Neutrophil (primary cell): ENCODE data around the gene RASSF5.

ENCODE experiments used
- H3K27ac ChIP-seq: fragments of 200-600 bp; sonication (generic); 2 replicates; pipeline ENCODE4 v1.5.1; 2016; ENCODE audit warnings: mild to moderate bottlenecking, moderate library complexity
- H3K27me3 ChIP-seq: fragments of 200-600 bp; sonication (generic); 2 replicates; pipeline ENCODE4 v1.6.0; 2016; ENCODE audit warnings: mild to moderate bottlenecking
- H3K36me3 ChIP-seq: fragments of 200-600 bp; sonication (generic); 2 replicates; pipeline ENCODE4 v1.5.1; 2017
- H3K4me1 ChIP-seq, 2 experiments: fragments of 200-600 bp in 1 of 2; sonication (generic) in 1 of 2; 1 replicate in 1 of 2; 2 replicates in 1 of 2; pipeline versions ENCODE4 v1.5.1 to v1.6.1; 2013 to 2016; ENCODE audit warnings: low read depth in 1 of 2, low read length in 1 of 2, mild to moderate bottlenecking in 1 of 2, moderate library complexity in 1 of 2; ENCODE audit not compliant: control insufficient read depth in 1 of 2, insufficient read depth in 1 of 2
- H3K4me3 ChIP-seq, 2 experiments: fragments of 200-600 bp in 1 of 2; sonication (generic) in 1 of 2; 1 replicate in 1 of 2; 2 replicates in 1 of 2; pipeline ENCODE4 v1.5.1; 2013 to 2016; ENCODE audit warnings: low read depth in 1 of 2, low read length in 1 of 2, mild to moderate bottlenecking in 1 of 2, moderate library complexity in 1 of 2
- H3K9me3 ChIP-seq: fragments of 200-600 bp; sonication (generic); 2 replicates; pipeline ENCODE4 v1.5.1; 2016
- TF ChIP-seq, protein P1 (sequence below): fragments of 200-600 bp; sonication (generic); IDR thresholded peaks from 2 replicates; pipeline ENCODE4 v1.5.1; 2016; ENCODE audit warnings: antibody characterized with exemption

The RASSF5 gene

DNA sequence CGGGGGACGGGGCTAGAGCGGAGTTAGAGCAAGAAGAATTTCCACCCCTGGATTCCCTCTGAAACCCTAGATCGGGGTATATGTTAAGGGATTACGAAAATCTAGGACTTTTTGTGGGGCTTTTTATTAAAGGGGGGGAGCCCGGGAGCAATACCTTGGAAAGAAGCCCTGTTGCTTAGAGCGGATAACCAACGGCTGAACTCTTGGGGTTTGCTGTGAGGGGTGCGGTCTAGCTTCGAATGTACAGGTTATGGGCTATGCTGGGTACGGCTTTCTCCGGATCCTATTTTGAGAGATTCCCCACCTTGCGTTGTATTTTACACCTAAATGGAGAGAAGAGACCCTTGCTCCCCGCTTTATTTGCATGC, 128.6 kb downstream of the RASSF5 start:
- TF ChIP-seq, protein P1, sequence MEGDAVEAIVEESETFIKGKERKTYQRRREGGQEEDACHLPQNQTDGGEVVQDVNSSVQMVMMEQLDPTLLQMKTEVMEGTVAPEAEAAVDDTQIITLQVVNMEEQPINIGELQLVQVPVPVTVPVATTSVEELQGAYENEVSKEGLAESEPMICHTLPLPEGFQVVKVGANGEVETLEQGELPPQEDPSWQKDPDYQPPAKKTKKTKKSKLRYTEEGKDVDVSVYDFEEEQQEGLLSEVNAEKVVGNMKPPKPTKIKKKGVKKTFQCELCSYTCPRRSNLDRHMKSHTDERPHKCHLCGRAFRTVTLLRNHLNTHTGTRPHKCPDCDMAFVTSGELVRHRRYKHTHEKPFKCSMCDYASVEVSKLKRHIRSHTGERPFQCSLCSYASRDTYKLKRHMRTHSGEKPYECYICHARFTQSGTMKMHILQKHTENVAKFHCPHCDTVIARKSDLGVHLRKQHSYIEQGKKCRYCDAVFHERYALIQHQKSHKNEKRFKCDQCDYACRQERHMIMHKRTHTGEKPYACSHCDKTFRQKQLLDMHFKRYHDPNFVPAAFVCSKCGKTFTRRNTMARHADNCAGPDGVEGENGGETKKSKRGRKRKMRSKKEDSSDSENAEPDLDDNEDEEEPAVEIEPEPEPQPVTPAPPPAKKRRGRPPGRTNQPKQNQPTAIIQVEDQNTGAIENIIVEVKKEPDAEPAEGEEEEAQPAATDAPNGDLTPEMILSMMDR: no peak
- H3K27ac ChIP-seq: no peak overlapping the region
- peaks cover 17 to 20% of the 10 kb centered on the region in 2 experiments for H3K4me1 ChIP-seq
- no peaks in the 10 kb centered on the region for H3K36me3 ChIP-seq
- H3K4me3 ChIP-seq: peak overlapping the region; percentile 70 to 80
- H3K9me3 ChIP-seq: no peaks in the 10 kb centered on the region
- H3K27me3 ChIP-seq: peaks cover 30% of the 10 kb centered on the region

GRCh38 chr1:206636671-206637070, 129.3 kb downstream of the RASSF5 start:
- TF ChIP-seq, protein P1: no peak
- no peaks in the 10 kb centered on the region for H3K36me3 ChIP-seq
- no peak overlapping the region for H3K27ac ChIP-seq
- H3K27me3 ChIP-seq: peaks cover 30% of the 10 kb centered on the region
- H3K4me3 ChIP-seq: no peak overlapping the region
- peaks cover 17 to 20% of the 10 kb centered on the region in 2 experiments for H3K4me1 ChIP-seq
- H3K9me3 ChIP-seq: no peaks in the 10 kb centered on the region

DNA sequence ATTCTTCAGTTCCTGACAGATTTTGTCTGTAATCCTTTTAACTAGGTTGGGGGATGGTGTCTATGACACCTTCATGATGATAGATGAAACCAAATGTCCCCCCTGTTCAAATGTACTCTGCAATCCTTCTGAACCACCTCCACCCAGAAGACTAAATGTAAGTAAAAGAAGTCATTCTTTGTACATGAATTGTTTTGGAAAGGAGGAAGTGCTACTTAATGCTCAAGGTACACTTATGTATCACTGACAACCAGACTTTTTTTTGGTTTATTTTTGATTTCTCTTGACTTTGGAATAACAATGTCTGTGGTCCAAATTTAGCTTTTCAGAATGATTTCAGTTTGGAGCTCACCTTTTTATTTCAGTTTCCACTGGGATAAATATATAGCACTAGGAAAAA, 130.3 kb downstream of the RASSF5 start:
- TF ChIP-seq, protein P1: no peak
- H3K27me3 ChIP-seq: peaks cover 30% of the 10 kb centered on the region
- no peaks in the 10 kb centered on the region for H3K9me3 ChIP-seq
- H3K36me3 ChIP-seq: no peaks in the 10 kb centered on the region
- no peak overlapping the region for H3K4me3 ChIP-seq
- H3K4me1 ChIP-seq: peaks cover 17 to 20% of the 10 kb centered on the region in 2 experiments
- H3K27ac ChIP-seq: no peak overlapping the region
